ENCODE measurements around the gene RENBP.

DNA sequence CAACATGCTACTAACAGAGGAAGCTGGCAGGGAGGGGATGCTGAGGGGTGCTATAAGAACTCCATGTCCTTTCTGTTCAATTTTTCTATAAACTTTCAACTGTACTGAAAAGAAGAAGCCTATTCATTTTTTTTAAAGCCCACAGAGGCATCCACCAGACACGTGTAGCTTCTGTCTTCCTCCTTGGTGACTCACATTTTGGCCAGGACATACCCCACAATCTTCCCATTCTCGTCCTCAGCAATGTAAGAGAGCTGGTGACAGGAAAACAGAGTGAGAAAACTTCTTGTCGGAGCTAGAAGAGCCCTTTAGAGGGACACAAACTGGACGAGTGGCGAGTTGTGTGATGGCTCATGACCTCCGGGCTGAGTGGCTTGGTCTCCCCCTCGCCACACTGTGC, 10.7 kb downstream of the RENBP start:
- TF ChIP-seq, protein P1, sequence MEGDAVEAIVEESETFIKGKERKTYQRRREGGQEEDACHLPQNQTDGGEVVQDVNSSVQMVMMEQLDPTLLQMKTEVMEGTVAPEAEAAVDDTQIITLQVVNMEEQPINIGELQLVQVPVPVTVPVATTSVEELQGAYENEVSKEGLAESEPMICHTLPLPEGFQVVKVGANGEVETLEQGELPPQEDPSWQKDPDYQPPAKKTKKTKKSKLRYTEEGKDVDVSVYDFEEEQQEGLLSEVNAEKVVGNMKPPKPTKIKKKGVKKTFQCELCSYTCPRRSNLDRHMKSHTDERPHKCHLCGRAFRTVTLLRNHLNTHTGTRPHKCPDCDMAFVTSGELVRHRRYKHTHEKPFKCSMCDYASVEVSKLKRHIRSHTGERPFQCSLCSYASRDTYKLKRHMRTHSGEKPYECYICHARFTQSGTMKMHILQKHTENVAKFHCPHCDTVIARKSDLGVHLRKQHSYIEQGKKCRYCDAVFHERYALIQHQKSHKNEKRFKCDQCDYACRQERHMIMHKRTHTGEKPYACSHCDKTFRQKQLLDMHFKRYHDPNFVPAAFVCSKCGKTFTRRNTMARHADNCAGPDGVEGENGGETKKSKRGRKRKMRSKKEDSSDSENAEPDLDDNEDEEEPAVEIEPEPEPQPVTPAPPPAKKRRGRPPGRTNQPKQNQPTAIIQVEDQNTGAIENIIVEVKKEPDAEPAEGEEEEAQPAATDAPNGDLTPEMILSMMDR (conservative IDR thresholded peaks at IDR 0.05), result no peak
- TF ChIP-seq ZFX (IDR thresholded peaks at IDR 0.05), result no peak
